GM12878 (cell line): ENCODE measurements around the gene KCNK7. TPM values are rescaled to one million over a fixed set of nuclear protein-coding genes. Genes with fewer than 3 reads are reported as not detected.

Experiments
- CBX5 ChIP-seq: sonication (generic); IDR thresholded peaks from 2 replicates; pipeline ENCODE4 v1.6.1; 2016; ENCODE audit warnings: low read depth, moderate library complexity, mild to moderate bottlenecking, inconsistent platforms
- E2F4 ChIP-seq: IDR thresholded peaks from 2 replicates; pipeline ENCODE4 v1.6.1; 2012; ENCODE audit warnings: low read depth, low read length, improper control_type of control experiment
- HDAC6 ChIP-seq: fragments of 200-600 bp; sonication (generic); IDR thresholded peaks from one replicate; pipeline ENCODE4 v1.8.0; 2017; ENCODE audit warnings: antibody characterized with exemption; ENCODE audit not compliant: unreplicated experiment
- IRF3 ChIP-seq: fragments of 450-650 bp; IDR thresholded peaks from 2 replicates; pipeline ENCODE4 v1.6.1; 2014; ENCODE audit warnings: mild to moderate bottlenecking
- JUNB ChIP-seq: IDR thresholded peaks from 2 replicates; pipeline ENCODE4 v1.6.1; 2016; ENCODE audit warnings: antibody characterized with exemption, mild to moderate bottlenecking
- KAT2A ChIP-seq: conservative IDR thresholded peaks from 2 replicates; pipeline ENCODE4 v1.6.1; 2011; ENCODE audit warnings: low read depth, low read length; ENCODE audit not compliant: control insufficient read depth
- MAX ChIP-seq: IDR thresholded peaks from 2 replicates; pipeline ENCODE4 v1.6.1; 2012; ENCODE audit warnings: low read depth, low read length, improper control_type of control experiment
- MEF2A ChIP-seq: IDR thresholded peaks from 2 replicates; pipeline ENCODE4 v1.6.1; 2011; ENCODE audit warnings: low read depth, mild to moderate bottlenecking, low read length, moderate library complexity; ENCODE audit not compliant: insufficient read depth
- MEF2B ChIP-seq: fragments of 450-650 bp; IDR thresholded peaks from 2 replicates; pipeline ENCODE4 v1.6.1; 2018; ENCODE audit warnings: mild to moderate bottlenecking, moderate library complexity; ENCODE audit not compliant: partially characterized antibody, poor library complexity, severe bottlenecking
- MTA2 ChIP-seq: fragments of 450-650 bp; IDR thresholded peaks from 2 replicates; pipeline ENCODE4 v1.6.1; 2016; ENCODE audit warnings: low read depth, mild to moderate bottlenecking, moderate library complexity
- MXI1 ChIP-seq: fragments of 150-350 bp; IDR thresholded peaks from 2 replicates; pipeline ENCODE4 v1.6.1; 2011; ENCODE audit warnings: low read depth, mild to moderate bottlenecking, inconsistent platforms, low read length, improper control_type of control experiment
- NBN ChIP-seq: fragments of 450-650 bp; IDR thresholded peaks from 2 replicates; pipeline ENCODE4 v1.6.1; 2016
- NR2C1 ChIP-seq: fragments of 450-650 bp; IDR thresholded peaks from 2 replicates; pipeline ENCODE4 v1.6.1; 2017; ENCODE audit warnings: antibody characterized with exemption, mild to moderate bottlenecking, moderate library complexity
- NR2C2 ChIP-seq: IDR thresholded peaks from 2 replicates; pipeline ENCODE4 v1.6.1; 2011; ENCODE audit warnings: borderline replicate concordance, low read depth; ENCODE audit not compliant: control insufficient read depth, insufficient read length
- PBX3 ChIP-seq: IDR thresholded peaks from 2 replicates; pipeline ENCODE4 v1.6.1; 2011; ENCODE audit warnings: mild to moderate bottlenecking, low read depth, low read length, moderate library complexity; ENCODE audit not compliant: insufficient replicate concordance
- PKNOX1 ChIP-seq: fragments of 450-650 bp; IDR thresholded peaks from 2 replicates; pipeline ENCODE4 v1.6.1; 2016; ENCODE audit warnings: mild to moderate bottlenecking
- RB1 ChIP-seq: fragments of 450-650 bp; formaldehyde crosslinking; IDR thresholded peaks from 2 replicates; pipeline ENCODE4 v1.6.1; 2017; ENCODE audit warnings: mild to moderate bottlenecking, borderline replicate concordance
- SMAD1 ChIP-seq: fragments of 450-650 bp; IDR thresholded peaks from 2 replicates; pipeline ENCODE4 v1.6.1; 2018; ENCODE audit warnings: mild to moderate bottlenecking, low read depth; ENCODE audit not compliant: partially characterized antibody
- SRF ChIP-seq, 2 experiments: IDR thresholded peaks; 2 replicates each; pipeline ENCODE4 v1.6.1; 2011; ENCODE audit warnings: low read depth in 2 of 2, low read length in 2 of 2, mild to moderate bottlenecking in 1 of 2, moderate library complexity in 1 of 2
- TBL1XR1 ChIP-seq: IDR thresholded peaks from 2 replicates; pipeline ENCODE4 v1.6.1; 2012; ENCODE audit warnings: low read depth, low read length, improper control_type of control experiment
- ZBTB4 ChIP-seq: fragments of 450-650 bp; formaldehyde crosslinking; IDR thresholded peaks from 2 replicates; pipeline ENCODE4 v1.4.0; 2022; ENCODE audit warnings: mild to moderate bottlenecking, moderate library complexity
- ZNF274 ChIP-seq: IDR thresholded peaks from one replicate; pipeline ENCODE4 v1.8.0; 2011; ENCODE audit not compliant: insufficient read length, insufficient read depth
- polyA plus RNA-seq, 11 experiments: library from polyadenylated mRNA; depleted of rRNA in 4 of 11; unstranded in 6 of 11; stranded (reverse) in 5 of 11; fragments of >200 nt; fragmentation: Nextera tagmentation in 4 of 11; fragmentation: Illumina TruSeq in 1 of 11; extraction: Ambion mirVana in 4 of 11; extraction: Trizol in 1 of 11; gene quantifications; 1 replicate in 1 of 11; 2 replicates in 10 of 11; pipeline versions ENCODE4 v1.2.1 to v1.2.3, GENCODE V29; 2011 to 2016; ENCODE audit warnings: inconsistent platforms in 2 of 11, missing spikeins in 2 of 11, low read depth in 1 of 11
- total RNA-seq, 4 experiments: library from RNA; depleted of rRNA in 3 of 4; stranded (reverse); fragments of >200 nt in 3 of 4; fragmentation: Illumina TruSeq in 1 of 4; extraction: Trizol in 1 of 4; gene quantifications; 2 replicates each; pipeline versions ENCODE4 v1.2.1 to v1.2.3, GENCODE V29; 2013 to 2021

The KCNK7 gene
- total and polyA plus RNA-seq, 10 of the 15 experiments (the other 5 are each of a cell fraction or from before 2014, with no cell fraction given): 0.11 to 0.54 (median 0.23) TPM; not detected in 7

- TF ChIP-seq NR2C2 (no peak), NBN (peak; percentile 75), MTA2 (peak; percentile 54), ZNF274 (no peak), RB1 (no peak; the same call in 1 of the 2 replicates), MAX (no peak), HDAC6 (no peak), IRF3 (no peak), PKNOX1 (peak; percentile 34; the same call in 1 of the 2 replicates), MEF2B (peak; percentile 21), ZBTB4 (no peak), E2F4 (no peak), SMAD1 (no peak), PBX3 (no peak), CBX5 (no peak), NR2C1 (no peak), JUNB (peak; percentile 72), TBL1XR1 (0 out of 2 replicates have a peak, but pooled peaks have one; percentile 19), MEF2A (no peak), SRF (IDR thresholded peaks at IDR 0.05; ENCODE audit: low read depth in 2 of 2, low read length in 2 of 2) (0 out of 4 replicates have a peak, but pooled peaks of 1 of the 2 experiments have one; percentile 18), KAT2A (no peak), MXI1 (peak; percentile 45; the same call in 1 of the 2 replicates)
Measured at GRCh38 chr11:65575568-65576231, 19.9 kb downstream of the KCNK7 start, which contains the start of gene EHBP1L1 (continued).
